Fibroblast of skin of left biceps (primary cell): ENCODE measurements around the gene ASB13.
A peak's percentile ranks its signal among the peaks of the same experiment; 100 is the strongest.

ENCODE experiments used
- DNase-seq, 2 experiments: peaks; one replicate each; pipeline ENCODE4 v3.0.0-alpha.2; 2013; ENCODE audit warnings: low read depth in 2 of 2

The ASB13 gene, protein sequence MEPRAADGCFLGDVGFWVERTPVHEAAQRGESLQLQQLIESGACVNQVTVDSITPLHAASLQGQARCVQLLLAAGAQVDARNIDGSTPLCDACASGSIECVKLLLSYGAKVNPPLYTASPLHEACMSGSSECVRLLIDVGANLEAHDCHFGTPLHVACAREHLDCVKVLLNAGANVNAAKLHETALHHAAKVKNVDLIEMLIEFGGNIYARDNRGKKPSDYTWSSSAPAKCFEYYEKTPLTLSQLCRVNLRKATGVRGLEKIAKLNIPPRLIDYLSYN

DNA sequence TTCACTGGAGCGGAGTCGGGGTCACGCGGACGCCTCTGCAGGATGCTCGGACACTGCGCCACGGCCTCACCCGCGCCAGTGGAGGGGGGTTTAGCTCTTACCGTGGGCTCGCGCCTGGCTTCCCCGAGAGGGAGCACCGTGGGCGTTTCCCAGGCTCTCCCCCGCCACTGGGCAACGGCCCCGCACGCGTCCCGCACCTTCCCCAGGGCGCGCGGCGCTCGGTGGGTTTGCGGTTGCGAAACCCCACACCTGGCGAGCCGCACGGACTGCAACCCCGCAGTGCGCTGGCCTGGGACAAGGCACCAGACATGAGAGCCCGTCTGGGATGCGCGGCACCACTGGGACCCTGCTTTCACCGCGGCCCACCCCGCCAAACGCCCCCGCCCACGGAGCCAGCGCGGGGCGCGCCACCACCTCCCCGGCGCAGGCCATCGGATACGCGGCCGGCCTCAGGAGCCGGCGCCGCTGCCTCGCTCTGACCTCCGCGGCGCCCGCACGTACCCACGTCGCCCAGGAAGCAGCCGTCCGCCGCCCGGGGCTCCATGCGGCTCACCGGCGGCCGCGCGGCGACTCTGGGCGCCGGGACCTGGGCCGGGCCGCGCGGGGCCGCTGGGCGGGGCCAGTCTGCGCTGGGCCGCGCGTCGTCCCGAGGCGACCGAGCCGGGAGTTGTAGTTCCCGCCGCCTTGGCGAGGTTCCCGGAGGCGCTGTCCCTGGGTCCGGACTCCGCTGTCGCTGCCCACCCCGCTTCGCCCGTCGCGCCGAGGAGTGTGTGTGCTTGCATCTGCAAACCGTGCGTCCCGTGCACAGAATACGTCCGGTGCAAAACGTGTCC lies at the start of gene ASB13:
Gene ASB13 (minus strand): TSS at position 588 of the 833 bp plus-strand sequence. CDS start 44 bp downstream, at position 544.
- no peak for DNase-seq

DNA sequence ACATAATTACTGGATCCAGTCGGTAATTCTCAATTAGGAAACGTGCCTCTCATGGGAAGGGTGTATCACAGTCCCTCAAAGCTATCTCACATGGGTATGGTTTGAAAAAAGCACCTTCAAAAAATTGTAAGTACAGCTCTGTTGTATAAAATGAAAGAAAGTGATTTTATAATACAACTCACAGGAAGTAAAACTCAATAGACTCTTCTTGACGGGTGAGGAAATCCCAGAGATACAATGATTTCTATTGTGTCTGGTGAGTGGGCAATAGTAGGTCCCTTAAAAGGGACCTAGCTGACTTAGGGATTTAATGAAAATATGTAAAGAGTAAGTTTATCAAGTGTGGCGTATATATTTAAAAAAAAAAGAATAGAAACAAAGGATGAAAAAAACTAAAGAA lies 45.2 kb upstream of the ASB13 start:
- no peak for DNase-seq

DNA sequence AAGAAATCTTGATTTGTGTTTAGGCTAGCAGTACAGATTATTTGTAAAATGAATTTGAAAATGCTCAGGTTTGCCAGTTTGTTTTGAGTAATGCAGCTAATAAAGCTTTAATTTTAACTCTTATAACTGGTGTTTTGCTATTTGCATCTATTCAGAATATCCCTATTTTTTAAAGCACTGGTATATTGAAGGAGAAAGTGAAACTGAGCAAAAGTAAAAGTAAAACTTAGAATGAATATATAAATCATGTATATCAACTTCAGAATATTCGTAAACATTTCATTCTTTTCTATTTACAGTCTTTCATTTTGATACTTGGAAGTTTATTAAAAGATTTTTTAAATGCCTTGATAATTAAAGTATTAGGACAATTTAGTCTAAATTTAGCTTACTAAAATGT lies 44.5 kb upstream of the ASB13 start:
- no peak for DNase-seq

DNA sequence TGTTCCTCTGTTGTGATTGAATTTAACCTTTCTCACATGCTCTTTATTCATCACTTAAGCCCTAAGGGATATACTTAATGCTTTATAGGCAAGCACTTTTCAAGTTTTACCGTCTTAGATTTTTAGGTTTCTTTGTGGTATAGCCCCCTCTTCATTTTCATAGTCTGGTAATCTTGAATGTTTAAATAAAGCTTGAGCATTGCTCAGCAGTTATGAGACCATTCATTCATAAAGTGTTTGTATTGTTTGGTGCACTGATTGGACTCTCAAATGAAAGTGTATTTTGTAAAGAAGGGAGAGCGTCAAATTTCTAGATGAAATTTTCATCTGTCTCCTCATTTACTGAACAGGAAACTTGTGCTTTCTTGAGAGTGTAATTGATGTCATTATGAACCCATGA lies 43.5 kb upstream of the ASB13 start:
- no peak for DNase-seq

DNA sequence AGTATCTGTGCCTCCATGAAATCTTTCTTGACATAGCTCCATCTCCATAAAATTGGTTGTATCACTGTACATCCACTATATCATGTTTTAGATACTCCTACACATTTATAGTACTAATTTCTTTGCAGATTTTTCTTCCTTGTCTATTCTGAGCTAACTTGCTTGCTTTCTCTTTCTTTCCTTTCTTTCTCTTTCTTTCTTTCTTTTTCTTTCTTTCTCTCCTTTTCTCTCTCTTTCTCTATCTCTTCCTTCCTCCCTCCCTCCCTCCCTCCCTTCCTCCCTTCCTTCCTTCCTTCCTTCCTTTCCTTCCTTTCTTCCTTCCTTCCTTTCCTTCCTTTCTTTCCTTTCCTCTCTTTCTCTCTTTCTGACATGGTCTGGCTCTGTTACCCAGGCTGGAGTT lies 42.0 kb upstream of the ASB13 start:
- no peak for DNase-seq

DNA sequence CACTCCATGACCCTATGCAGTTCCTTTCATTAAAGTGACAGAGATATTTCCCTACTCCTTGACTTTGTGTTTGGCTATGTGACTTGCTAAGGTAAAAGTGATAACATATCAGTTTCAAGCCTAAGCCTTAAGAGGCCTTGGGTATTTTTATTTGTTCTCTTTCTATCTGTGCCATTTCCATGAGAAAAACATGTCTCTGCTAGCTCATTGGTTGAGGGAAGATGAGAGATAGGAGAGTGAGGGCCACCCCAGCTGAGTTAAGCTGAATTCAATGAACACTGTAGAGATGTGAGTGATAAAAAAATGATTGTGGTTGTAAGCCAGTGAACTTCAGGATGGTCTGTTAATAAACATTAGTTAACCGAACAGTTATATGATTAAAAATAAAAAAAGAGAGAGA lies 31.7 kb upstream of the ASB13 start:
- DNase-seq, result no peak

DNA sequence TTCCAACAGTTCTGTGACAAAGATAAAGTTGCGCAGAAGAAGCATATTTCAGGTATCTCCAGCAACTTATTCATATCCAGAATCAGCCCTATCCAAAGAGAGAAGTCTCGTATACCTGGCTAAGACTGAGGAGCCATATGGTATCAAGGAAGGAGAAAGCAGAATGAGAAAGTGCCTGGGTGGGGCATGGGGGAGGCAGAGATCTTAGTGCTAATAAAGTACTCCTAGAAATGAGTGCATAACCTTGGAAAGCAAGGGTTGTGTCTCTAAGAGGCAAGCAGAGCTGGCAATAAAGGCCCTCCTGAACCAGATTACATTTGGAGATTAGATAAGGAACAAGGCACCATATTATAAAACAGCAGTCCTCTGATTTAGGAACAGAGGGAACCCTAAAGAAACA lies 30.9 kb upstream of the ASB13 start:
- no peak for DNase-seq

DNA sequence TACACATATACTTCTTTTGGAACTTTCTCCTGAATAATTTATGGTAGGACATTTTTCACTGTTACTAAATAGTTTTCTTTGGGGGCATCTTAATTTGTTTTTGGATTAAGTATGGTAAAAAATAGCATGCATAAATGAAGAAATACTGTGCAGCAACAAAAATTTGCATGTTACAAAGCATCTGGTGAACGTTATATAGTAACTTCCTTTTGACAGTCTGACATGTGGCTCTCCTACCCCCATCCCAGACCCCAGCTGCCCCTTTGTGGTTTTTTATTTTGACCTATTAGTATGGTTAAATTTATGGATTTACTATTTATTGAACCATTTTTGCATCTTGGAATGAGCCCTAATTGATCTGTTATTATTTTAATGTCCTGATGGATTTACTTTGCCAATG lies 28.2 kb upstream of the ASB13 start:
- no peak for DNase-seq

DNA sequence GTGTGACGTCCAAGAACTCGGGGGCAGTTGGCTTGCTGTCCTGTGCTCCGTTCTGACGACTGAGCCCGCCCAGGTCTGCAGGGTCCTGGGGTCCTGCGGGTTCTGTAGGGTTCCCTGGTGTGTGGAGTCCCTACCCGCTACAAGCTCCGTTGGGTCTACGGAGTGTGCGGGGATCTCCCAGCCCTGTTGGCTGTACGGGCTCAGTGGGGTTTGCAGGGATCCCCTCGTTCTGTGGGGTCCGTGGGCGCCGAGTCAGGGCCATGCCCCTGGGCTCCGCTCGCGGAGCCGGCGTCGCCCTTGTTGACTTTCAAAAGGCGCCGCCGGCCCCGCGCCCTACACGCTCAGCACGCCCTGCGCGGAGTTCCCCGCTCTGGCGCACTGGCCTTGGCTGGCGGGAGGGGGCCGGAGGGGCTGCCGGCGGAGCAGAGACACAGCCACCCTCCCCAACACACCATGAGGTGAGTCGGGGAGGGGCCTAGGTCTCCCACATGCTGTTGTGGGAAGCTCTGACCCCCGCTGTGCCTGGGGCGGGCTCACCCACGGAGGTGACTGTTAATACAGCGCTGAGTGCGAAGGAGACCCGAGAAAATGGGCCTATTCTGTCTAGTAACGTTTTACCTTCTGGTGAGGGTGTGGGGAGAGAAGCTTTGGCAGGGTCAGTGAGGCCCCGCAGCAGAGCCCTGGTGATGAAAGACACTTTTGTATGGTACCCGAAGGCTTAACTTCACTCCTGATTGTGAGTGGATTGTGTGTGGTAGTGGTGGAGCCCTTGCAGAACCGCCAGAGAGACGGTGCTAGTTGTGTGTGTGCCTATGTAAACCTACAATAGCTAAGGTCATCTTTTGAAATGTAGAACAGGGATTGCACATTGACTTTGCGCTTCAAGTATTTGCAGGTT lies 26.3 kb upstream of the ASB13 start:
- no peak for DNase-seq

DNA sequence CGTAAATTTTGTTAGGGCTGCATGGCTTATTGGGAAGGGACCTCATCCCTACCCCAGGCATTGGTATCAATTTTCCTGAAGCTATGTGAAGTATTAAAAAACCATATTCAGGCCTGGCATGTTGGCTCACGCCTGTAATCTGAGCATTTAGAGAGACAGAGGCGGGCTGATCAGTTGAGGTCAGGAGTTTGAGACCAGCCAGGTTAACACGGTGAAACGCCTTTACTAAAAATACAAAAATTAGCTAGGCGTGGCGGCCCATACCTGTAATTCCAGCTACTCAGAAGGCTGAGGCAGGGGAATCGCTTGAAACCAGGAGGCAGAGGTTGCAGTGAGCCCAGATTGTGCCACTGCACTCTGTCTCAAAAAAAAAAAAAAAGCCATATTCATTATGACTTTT lies 25.4 kb upstream of the ASB13 start:
- DNase-seq, result no peak

DNA sequence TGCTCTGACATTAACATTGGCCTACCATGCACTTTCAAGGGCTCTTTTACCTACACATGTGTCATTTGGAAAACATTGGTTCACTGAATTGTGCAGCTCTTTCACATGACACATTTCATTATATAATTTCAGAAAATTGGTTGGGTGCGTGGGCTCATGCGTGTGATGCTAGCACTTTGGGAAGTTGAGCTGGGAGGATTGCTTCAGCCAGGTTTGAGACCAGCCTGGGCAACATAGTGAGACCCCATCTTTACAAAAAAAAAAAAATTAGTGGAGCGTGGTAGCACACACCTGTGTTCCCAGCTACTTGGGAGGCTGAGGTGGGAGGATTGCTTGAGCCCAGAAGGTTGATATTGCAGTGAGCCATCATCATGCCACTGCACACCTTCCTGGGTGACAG lies 22.2 kb upstream of the ASB13 start:
- no peak for DNase-seq

DNA sequence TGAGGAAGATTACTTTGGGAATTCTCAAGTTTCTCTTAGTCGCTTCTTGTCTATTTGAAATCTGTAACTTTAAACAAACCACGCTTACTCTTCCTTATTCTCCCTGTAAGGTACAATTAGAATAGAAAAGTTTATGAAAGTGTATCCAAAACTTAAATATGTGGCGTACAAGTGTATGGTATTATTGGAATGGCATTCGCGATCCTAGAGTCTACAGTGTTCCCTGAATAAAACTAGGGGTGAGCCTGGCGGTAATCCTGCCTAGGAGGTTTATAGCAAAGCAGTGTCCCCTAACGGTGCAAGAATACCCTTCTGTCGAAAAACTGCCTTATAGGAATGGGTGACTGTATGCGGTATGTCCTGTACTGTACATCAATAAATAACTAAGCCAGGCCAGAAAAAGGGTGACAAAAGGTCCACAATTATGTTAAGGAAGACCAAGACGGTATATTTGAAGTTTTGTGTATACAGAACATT lies 19.4 kb upstream of the ASB13 start:
- no peak for DNase-seq

DNA sequence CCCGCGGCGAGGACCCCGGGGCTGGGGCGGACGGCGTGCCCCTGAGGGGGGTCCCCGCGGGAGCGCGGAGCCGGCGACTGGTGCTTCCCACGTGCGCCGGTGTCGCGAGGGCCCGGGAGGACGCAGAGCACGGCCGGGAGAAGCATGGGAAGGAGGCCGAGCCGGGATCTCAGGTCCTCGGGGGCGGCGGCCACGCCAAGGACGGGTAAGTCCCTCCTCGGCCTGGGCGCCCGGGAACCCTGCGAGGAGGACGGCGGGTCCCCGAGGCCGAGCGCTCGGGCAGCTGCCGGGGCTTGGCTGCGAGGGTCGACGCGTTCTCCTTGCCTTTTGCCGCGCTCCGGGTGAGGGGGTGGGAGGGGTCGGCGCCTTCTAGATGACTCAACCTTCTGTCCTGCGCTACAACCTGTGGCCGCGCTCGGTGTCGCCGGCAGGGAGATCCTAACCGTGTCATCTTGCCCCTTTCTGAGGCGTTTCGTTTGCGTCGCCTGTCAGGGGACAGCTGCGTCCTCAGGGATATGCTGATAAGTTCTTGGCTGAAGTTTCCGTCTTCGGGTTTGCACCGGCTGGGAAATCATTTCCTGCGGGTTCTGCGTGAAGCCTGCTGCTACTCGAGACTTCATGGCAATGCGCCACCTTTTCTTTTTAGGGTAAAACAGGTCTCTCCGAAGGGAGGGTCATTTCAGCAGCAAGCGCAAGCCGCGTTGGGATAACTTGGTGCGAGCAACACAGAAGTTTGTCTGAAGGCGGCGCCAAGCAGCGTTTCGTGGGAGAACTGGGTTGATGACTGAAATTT lies 18.8 kb upstream of the ASB13 start:
- peak; percentile 37 for DNase-seq

DNA sequence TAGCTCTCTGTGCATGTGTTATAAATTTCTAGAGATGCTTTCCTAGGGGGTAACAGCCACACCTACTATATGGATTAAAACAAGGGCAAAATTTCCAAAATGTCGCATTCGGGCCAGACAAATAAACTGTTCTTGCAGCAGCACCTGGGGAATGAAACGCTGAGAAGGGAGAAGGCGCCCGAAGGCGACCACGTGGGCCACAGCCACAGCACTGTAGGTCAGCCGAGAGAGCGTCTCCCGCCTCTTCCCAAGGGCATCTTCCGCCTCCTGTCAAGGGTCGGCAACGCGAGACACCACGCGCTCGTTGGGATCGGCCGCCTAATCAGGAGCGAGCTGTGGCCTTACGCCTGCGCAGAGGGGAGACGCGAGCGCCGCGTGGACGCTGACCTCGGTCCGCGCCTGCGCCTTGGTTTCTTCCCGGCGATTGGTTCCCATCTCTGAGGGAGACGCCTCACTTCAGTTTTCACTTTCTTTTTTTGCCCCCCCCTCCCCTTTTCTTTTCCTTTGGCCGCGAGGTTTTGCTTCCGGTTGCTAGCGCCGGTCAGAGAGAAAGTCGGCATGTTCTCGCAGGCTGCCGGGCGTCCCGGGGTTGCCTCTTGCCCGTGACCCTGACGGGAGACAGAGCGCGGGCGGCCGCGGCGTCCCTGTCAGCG lies 18.0 kb upstream of the ASB13 start, which contains the start of gene TASOR2:
Gene TASOR2 (plus strand): TSS at position 521 of the 653 bp plus-strand sequence. CDS start 35,805 bp downstream, outside the sequence.
- DNase-seq, result peak; percentile 91 to 94

DNA sequence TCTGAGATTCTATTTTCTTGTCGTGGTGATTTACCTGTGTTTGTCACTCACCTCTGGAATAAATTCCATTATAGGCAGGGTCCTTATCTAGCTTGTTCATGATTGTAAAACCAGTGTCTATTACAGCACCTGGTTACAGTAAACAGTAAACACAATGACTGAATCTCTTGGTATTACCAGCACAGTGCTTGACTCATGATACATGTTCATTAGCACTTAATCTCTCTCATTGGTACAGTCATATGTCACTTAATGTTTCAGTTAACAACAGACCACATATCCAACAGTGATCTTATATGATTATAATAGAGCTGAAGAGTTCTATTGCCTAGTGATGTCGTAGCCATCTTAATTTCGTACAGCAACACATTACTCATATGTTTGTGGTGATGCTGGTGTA lies 16.7 kb upstream of the ASB13 start:
- DNase-seq, result no peak

DNA sequence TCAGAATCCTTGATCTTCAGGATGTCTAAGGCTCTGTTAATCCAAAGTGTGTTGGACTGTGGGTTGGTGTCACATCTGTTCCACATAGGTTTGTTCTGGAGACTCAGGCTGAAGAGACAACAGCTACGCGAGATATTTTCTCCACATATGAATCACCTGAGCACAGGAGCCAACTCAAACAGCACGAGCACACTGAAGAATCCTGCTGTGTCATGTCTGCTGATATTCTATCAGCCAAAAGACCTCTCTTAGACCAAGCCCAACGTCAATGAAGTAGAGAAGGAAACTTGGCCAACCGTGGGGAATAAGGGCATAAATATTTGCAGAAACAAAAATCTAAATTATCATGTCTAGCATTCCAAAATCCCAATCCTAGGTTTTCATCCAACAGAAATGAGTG lies 15.5 kb upstream of the ASB13 start:
- DNase-seq, result no peak

DNA sequence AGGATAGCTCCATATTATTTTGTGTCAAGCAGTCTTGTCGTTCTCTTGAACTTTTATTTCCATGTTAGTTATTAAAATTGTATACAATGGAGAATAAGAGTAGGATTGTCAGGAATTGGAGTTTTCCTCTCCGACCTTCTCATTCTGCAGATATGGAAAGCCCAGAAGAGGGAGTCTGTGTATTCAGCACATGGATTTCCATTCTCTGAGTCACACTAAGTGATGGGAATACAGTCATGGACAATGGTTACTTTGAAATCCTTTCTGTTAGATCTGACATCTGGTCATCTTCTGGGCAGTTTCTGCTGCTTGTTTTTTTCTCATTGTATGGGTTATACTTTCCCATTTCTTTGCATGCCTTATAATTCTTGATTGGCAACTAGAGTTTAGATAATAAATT lies 13.2 kb upstream of the ASB13 start:
- DNase-seq, result no peak

DNA sequence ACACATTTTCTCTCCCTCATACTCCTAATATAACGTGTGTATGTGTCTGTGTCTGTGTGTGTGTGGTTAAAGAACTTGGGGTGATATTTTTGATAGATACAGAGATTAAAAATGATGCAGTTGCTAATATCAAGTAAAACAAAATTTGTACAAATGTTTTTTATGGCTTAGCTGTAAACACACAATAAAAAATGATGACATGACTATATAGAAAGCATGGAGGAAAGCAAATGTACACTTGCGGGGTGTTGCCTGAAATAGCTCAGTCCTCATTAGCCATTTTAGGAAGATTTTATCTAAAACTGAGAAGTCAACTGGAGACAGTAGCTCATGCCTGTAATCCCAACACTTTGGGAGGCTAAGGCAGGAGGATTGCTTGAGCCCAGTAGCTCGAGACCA lies 12.6 kb upstream of the ASB13 start:
- no peak for DNase-seq

DNA sequence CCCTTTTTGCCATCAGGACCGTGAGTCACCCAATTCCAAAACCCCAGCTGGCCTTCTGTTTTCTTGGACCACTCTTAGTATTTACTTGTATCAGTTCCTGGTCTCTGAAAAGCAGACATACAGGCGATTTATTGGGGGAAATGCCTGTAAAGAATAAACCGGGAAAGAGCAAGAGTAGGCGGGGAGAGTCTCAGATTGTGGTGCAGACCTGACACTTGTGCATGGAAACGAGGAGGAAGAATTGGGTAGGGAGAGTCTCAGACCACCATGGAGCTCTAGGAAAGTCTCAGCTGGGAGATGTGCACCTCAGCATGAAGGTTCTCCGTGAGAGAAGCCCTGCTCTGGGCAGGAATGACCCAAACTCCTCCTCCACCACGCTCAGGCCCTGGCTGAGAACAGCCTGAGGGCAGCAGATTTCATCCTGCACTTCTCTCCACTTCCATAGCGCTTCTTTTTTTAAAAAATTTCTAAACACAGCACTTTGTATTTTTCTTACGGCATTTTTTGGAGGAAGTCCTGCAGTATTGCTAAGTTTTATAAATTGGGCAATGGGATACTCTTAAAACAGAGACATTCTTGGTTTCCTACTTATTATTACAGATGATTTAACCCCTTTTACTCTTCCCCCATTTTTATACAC lies 12.1 kb upstream of the ASB13 start:
- no peak for DNase-seq

DNA sequence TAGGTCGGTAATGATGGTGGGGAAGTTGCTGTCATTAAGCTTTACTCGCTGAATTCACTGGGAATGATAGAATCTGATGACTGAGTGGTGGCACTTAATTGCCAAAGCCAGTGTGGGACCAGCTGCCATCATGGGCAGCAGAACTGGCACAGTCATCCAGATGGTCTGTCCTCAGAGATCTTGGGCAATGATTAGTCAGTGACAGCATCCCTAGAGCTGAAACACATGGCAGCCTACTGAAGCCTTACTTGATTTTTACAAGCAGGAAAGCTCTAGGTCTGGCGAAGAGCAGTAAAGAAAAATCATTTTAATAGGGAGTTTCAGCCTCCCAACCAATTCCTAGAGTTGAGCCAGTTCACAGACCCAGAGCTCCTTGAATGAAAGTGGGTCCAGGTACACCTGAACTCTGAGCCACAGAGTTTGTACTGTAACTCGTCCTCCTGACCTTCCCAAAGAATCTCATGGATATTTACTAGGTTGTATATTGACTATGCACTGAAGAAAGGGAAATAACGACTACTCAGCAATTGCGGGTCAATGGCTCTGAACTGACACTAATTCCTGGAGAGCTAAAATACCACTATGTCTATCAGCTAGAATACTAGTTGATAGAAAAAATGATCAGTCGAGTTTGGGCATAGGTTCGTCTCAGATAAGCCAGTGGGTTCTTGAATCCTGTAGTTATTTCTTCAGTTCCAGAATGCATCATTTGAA lies 4.4 kb upstream of the ASB13 start:
- no peak for DNase-seq
